HCT116 (cell line): ENCODE data around the gene GFI1. TPM values are rescaled to one million over a fixed set of nuclear protein-coding genes. Genes with fewer than 3 reads are reported as not detected.

Source experiments
- ATAC-seq: fragments of 200-7000 bp; cut with Tn5 transposase; 2 replicates; pipeline ENCODE4 v1.9.1; 2020; ENCODE audit warnings: mild to moderate bottlenecking, moderate library complexity
- BruUV-seq: library from RNA; stranded (reverse); fragments of 400-500 nt; replicated peaks from 2 replicates; lab custom pipeline; 2021; lab: Mats Ljungman, UMichigan
- CTCF ChIA-PET: fragments of 300-600 bp; sonication (Branson Sonifier 250); formaldehyde crosslinking; loops from one replicate; lab custom pipeline; 2021; ENCODE audit warnings: antibody characterized with exemption; lab: Charles Lee
- POLR2A ChIA-PET: fragments of 300-600, 350-600 bp; sonication (Branson Sonifier 250); formaldehyde crosslinking; loops from one replicate; lab custom pipeline; 2021; ENCODE audit warnings: antibody characterized with exemption; lab: Charles Lee
- RAD21 ChIA-PET, 2 experiments: fragments of 300-600 bp; sonication (Branson Sonifier 250); formaldehyde crosslinking; loops; one replicate each; lab custom pipeline; 2023; ENCODE audit warnings: low total read pairs in 2 of 2; ENCODE audit not compliant: uncharacterized antibody in 2 of 2, unreplicated experiment in 2 of 2, low non-redundant PET in 1 of 2; lab: Charles Lee
- DNase-seq: peaks from one replicate; pipeline ENCODE4 v3.0.0-alpha.2; 2010; ENCODE audit warnings: low read depth, low spot score
- H2AFZ ChIP-seq: fragments of 200-600 bp; shearing (Covaris generic), sonication (generic); 2 replicates; pipeline ENCODE4 v1.6.1; 2017; ENCODE audit warnings: low read depth, mixed run types, mixed read lengths, antibody characterized with exemption, low read length; ENCODE audit not compliant: poor library complexity, severe bottlenecking
- H3K27ac ChIP-seq: 2 replicates; pipeline ENCODE4 v1.5.1; 2012; ENCODE audit warnings: low read depth, low read length
- H3K27me3 ChIP-seq: fragments of 200-600 bp; sonication (generic); 2 replicates; pipeline ENCODE4 v1.6.1; 2016; ENCODE audit warnings: mixed run types, low read length, mixed read lengths; ENCODE audit not compliant: insufficient read depth
- H3K36me3 ChIP-seq, 2 experiments: fragments of 200-500 bp in 1 of 2; fragments of 200-600 bp in 1 of 2; sonication (Bioruptor generic) in 1 of 2; sonication (generic) in 1 of 2; 2 replicates each; pipeline versions ENCODE4 v1.5.1 to v1.6.1; 2014 to 2016; ENCODE audit warnings: low read length in 2 of 2, inconsistent platforms in 1 of 2, mixed read lengths in 1 of 2, mixed run types in 1 of 2; ENCODE audit not compliant: insufficient read depth in 2 of 2, control insufficient read depth in 1 of 2
- H3K4me1 ChIP-seq, 2 experiments: fragments of 200-600 bp in 1 of 2; sonication (generic) in 1 of 2; 2 replicates each; pipeline versions ENCODE4 v1.5.1 to v1.6.1; 2012 to 2017; ENCODE audit warnings: low read length in 2 of 2, inconsistent platforms in 1 of 2, mild to moderate bottlenecking in 1 of 2, mixed read lengths in 1 of 2, mixed run types in 1 of 2, moderate library complexity in 1 of 2; ENCODE audit not compliant: insufficient read depth in 2 of 2, control insufficient read depth in 1 of 2
- H3K4me2 ChIP-seq: fragments of 200-600 bp; sonication (generic); 2 replicates; pipeline ENCODE4 v1.6.1; 2017; ENCODE audit warnings: mixed run types, low read length, mixed read lengths
- H3K4me3 ChIP-seq, 2 experiments: fragments of 200-600 bp in 1 of 2; sonication (generic) in 1 of 2; replicated peaks in 1 of 2; 2 replicates each; pipeline ENCODE4 v1.5.1; 2011 to 2016; ENCODE audit warnings: low read length in 2 of 2, control low read depth in 1 of 2, low read depth in 1 of 2, mild to moderate bottlenecking in 1 of 2, mixed read lengths in 1 of 2, mixed run types in 1 of 2
- H3K79me2 ChIP-seq: fragments of 200-600 bp; sonication (generic); 2 replicates; pipeline ENCODE4 v1.6.1; 2017; ENCODE audit warnings: mild to moderate bottlenecking, mixed run types, low read length, moderate library complexity, mixed read lengths; ENCODE audit not compliant: insufficient read depth
- H3K9ac ChIP-seq: fragments of 200-600 bp; sonication (generic); 2 replicates; pipeline ENCODE4 v1.6.1; 2016; ENCODE audit warnings: low read length, mixed read lengths
- H3K9me2 ChIP-seq: fragments of 200-600 bp; sonication (generic), shearing (Covaris generic); 2 replicates; pipeline ENCODE4 v1.6.1; 2017; ENCODE audit warnings: mixed run types, mild to moderate bottlenecking, moderate library complexity; ENCODE audit not compliant: insufficient read depth
- H3K9me3 ChIP-seq, 2 experiments: fragments of 200-500 bp in 1 of 2; fragments of 200-600 bp in 1 of 2; sonication (Bioruptor generic) in 1 of 2; sonication (generic) in 1 of 2; 2 replicates each; pipeline ENCODE4 v1.6.1; 2014 to 2017; ENCODE audit warnings: low read length in 2 of 2, mixed read lengths in 2 of 2, inconsistent platforms in 1 of 2, low read depth in 1 of 2, mild to moderate bottlenecking in 1 of 2, mixed run types in 1 of 2, moderate library complexity in 1 of 2; ENCODE audit not compliant: control insufficient read depth in 1 of 2, insufficient read depth in 1 of 2
- H4K20me1 ChIP-seq: fragments of 200-600 bp; sonication (generic), shearing (Covaris generic); 2 replicates; pipeline ENCODE4 v1.6.1; 2017; ENCODE audit warnings: mixed run types, mild to moderate bottlenecking, moderate library complexity; ENCODE audit not compliant: insufficient read depth
- EGR1 ChIP-seq: IDR thresholded peaks from 2 replicates; pipeline ENCODE4 v1.6.1; 2012; ENCODE audit warnings: low read depth
- EZH2phosphoT487 ChIP-seq: fragments of 200-600 bp; IDR thresholded peaks from 2 replicates; pipeline ENCODE4 v1.6.1; 2018; ENCODE audit warnings: antibody characterized with exemption, borderline replicate concordance
- FOSL1 ChIP-seq: IDR thresholded peaks from 2 replicates; pipeline ENCODE4 v1.6.1; 2012; ENCODE audit warnings: low read depth
- SIN3A ChIP-seq: IDR thresholded peaks from 2 replicates; pipeline ENCODE4 v1.6.1; 2012; ENCODE audit warnings: low read depth
- SP1 ChIP-seq: IDR thresholded peaks from 2 replicates; pipeline ENCODE4 v1.6.1; 2012; ENCODE audit warnings: low read depth
- SRF ChIP-seq: IDR thresholded peaks from 2 replicates; pipeline ENCODE4 v1.6.1; 2012; ENCODE audit warnings: low read depth
- ZFX ChIP-seq: fragments of 450-650 bp; IDR thresholded peaks from 2 replicates; pipeline ENCODE4 v1.6.1; 2017
- intact Hi-C: fragments of 100-400 bp; cut with micrococcal nuclease; formaldehyde crosslinking; loops from 2 replicates; pipeline ENCODE4 v1.10.0; 2022
- total RNA-seq: library from RNA; stranded (reverse); gene quantifications from one replicate; pipeline ENCODE4 v1.2.1, GENCODE V29; 2021; ENCODE audit not compliant: unreplicated experiment
- TF ChIP-seq, protein P1 (sequence below): IDR thresholded peaks from 2 replicates; pipeline ENCODE4 v1.6.1; 2012; ENCODE audit warnings: low read depth
- TF ChIP-seq, protein P2 (sequence below), 3 experiments: fragments of 200-600 bp in 1 of 3; sonication (generic) in 1 of 3; IDR thresholded peaks in 2 of 3; conservative IDR thresholded peaks in 1 of 3; 2 replicates each; pipeline ENCODE4 v1.5.1; 2012 to 2017; ENCODE audit warnings: low read depth in 2 of 3, low read length in 2 of 3, antibody characterized with exemption in 1 of 3, borderline replicate concordance in 1 of 3, control low read depth in 1 of 3, mild to moderate bottlenecking in 1 of 3, mixed read lengths in 1 of 3, mixed run types in 1 of 3, moderate library complexity in 1 of 3; ENCODE audit not compliant: insufficient read depth in 1 of 3

GFI1 gene
- total RNA-seq, 1 experiment from 2014 or later, result 8.1 TPM

DNA sequence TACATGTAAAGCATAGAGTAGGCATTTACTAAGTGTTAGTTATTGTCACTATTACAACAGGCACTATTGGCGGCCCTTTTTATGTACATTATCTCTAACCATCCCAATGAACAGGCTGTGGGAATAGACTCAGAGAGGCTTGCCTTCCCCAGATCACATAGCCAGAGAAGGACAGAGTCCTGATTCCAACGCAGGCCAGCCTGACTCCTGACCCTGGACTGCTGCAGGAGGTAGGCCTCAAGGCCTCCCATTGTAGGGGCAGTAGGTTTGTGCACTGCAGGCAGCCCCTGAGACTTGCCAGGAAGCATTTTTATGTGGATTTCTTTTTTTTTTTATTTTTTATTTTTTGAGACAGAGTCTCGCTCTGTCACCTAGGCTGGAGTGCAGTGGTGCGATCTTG is 6.4 kb upstream of the GFI1 start:
- no peak for ATAC-seq
- no peaks in the 10 kb centered on the region for H3K9me3 ChIP-seq
- H3K27ac ChIP-seq, result no peak overlapping the region
- H4K20me1 ChIP-seq, result no peaks in the 10 kb centered on the region
- BruUV-seq, result no TSS peak
- no peaks in the 10 kb centered on the region for H3K79me2 ChIP-seq
- H3K4me3 ChIP-seq, result no peak overlapping the region
- no peaks in the 10 kb centered on the region for H3K9me2 ChIP-seq
- H3K27me3 ChIP-seq, result no peaks in the 10 kb centered on the region
- intact Hi-C loops, result no loop called here
- no peak for TF ChIP-seq FOSL1
- no peak for TF ChIP-seq SRF
- TF ChIP-seq, protein P1, sequence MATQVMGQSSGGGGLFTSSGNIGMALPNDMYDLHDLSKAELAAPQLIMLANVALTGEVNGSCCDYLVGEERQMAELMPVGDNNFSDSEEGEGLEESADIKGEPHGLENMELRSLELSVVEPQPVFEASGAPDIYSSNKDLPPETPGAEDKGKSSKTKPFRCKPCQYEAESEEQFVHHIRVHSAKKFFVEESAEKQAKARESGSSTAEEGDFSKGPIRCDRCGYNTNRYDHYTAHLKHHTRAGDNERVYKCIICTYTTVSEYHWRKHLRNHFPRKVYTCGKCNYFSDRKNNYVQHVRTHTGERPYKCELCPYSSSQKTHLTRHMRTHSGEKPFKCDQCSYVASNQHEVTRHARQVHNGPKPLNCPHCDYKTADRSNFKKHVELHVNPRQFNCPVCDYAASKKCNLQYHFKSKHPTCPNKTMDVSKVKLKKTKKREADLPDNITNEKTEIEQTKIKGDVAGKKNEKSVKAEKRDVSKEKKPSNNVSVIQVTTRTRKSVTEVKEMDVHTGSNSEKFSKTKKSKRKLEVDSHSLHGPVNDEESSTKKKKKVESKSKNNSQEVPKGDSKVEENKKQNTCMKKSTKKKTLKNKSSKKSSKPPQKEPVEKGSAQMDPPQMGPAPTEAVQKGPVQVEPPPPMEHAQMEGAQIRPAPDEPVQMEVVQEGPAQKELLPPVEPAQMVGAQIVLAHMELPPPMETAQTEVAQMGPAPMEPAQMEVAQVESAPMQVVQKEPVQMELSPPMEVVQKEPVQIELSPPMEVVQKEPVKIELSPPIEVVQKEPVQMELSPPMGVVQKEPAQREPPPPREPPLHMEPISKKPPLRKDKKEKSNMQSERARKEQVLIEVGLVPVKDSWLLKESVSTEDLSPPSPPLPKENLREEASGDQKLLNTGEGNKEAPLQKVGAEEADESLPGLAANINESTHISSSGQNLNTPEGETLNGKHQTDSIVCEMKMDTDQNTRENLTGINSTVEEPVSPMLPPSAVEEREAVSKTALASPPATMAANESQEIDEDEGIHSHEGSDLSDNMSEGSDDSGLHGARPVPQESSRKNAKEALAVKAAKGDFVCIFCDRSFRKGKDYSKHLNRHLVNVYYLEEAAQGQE, result no peak
- TF ChIP-seq EGR1, result no peak
- TF ChIP-seq SP1, result no peak
- TF ChIP-seq EZH2phosphoT487, result no peak
- no peak for TF ChIP-seq SIN3A
- no peak for TF ChIP-seq ZFX
- TF ChIP-seq, protein P2, sequence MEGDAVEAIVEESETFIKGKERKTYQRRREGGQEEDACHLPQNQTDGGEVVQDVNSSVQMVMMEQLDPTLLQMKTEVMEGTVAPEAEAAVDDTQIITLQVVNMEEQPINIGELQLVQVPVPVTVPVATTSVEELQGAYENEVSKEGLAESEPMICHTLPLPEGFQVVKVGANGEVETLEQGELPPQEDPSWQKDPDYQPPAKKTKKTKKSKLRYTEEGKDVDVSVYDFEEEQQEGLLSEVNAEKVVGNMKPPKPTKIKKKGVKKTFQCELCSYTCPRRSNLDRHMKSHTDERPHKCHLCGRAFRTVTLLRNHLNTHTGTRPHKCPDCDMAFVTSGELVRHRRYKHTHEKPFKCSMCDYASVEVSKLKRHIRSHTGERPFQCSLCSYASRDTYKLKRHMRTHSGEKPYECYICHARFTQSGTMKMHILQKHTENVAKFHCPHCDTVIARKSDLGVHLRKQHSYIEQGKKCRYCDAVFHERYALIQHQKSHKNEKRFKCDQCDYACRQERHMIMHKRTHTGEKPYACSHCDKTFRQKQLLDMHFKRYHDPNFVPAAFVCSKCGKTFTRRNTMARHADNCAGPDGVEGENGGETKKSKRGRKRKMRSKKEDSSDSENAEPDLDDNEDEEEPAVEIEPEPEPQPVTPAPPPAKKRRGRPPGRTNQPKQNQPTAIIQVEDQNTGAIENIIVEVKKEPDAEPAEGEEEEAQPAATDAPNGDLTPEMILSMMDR (IDR thresholded peaks at IDR 0.05 in 2 of 3, conservative IDR thresholded peaks at IDR 0.05 in 1 of 3; ENCODE audit: borderline replicate concordance in 1 of 3, insufficient read depth in 1 of 3, low read depth in 2 of 3, low read length in 2 of 3), result no peak
- no peaks in the 10 kb centered on the region for H3K36me3 ChIP-seq
- RAD21 ChIA-PET, result no interaction called here
- no peak for DNase-seq
- no peaks in the 10 kb centered on the region for H3K4me1 ChIP-seq
- CTCF ChIA-PET, result no interaction called here
- H3K4me2 ChIP-seq, result no peak overlapping the region
- no peak overlapping the region for H3K9ac ChIP-seq
- H2AFZ ChIP-seq, result no peak overlapping the region
- POLR2A ChIA-PET, result no interaction called here
